ENCODE results near the gene SLC25A34. TPM values are rescaled to one million over a fixed set of nuclear protein-coding genes. Genes with fewer than 3 reads are reported as not detected.

Gene SLC25A34
- 0.33 and 0.39 TPM in 2 replicates for total RNA-seq

DNA sequence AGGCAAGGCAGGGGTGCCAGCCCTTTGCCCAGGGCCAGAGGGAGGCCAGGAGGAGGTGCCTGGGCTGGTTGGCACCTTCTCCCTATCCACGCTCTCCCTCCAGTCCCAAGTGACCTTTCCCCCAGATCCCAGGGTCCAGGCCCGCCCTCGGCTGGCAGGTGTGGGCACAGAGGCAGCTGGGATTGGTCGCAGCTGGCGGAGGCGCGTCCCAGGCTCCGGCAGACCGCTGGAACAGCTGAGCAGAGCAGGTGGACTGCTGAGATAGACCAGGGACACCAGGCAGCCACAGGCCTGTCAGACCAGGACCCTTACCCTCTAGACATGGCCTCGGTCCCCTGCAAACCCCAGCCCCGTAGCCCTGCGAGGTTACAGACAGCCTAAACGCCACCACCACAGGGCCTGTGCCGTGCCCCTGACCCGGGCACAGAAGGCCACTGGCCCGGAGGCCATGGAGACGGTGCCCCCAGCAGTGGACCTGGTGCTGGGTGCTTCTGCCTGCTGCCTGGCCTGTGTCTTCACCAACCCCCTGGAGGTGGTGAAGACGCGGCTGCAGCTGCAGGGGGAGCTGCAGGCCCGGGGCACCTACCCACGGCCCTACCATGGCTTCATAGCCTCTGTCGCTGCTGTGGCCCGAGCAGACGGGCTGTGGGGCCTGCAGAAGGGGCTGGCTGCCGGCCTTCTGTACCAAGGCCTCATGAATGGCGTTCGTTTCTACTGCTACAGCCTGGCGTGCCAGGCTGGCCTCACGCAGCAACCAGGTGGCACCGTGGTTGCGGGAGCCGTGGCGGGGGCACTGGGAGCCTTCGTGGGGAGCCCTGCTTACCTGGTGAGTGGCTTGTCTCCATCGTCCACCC, at the start of gene SLC25A34:
Gene SLC25A34 (plus strand): TSS at position 221 of the 854 bp plus-strand sequence. CDS start 228 bp downstream, at position 449.

DNA sequence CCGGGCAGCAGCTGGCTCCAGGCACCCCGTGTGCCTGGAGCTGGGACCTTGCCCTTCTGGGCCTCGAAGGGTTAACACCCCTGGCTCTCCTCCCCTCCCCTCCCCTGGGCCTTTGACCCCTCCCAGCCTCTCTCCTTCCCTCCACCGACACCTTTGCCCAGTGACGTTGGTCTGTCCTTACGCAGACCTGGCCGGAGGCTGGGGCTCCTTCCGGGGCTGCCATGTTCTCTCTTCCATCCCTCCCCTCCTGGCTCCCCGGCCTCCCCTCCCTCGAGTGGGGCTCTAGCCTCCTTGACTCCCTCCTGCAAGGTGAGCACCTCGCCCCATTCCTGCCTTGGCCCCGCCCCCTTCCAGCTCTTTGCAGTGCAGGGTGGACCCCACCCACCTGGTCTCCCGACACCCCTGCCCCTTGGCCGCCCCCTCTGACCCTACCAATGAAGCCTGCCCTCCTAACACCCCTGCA, 6.3 kb downstream of the SLC25A34 start, which contains the start of gene TMEM82:
Gene TMEM82 (plus strand): TSS at position 161 of the 463 bp plus-strand sequence. CDS start 61 bp downstream, at position 222.

DNA sequence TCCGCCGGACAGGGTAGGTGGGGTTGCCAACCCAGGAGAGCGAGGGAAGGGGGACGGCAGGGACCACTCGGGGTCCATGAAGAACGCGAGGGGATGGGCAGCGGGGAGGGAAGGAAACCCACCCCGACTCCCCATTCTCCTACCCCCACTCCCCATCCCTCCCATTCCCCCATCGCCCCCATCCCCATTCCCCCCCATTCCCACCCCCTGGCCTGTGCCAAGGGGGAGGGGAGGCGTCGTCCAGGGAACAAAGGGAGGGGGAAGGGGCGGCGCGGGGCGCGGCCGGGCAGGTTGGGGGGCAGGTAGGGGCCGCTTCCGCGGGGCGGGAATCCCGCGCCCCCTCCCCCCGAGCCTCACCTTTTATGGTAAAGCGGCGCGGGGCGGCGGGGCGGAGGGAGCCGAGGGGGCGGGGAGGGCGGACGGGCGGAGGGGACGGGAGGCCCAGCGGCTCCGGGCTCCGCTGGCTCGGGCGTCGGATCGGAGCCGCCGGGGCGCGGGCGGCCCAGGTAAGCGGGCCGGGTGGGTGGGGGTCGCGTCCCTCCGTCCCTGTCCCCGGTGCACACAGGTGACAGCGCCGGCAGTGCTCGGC, 22.4 kb downstream of the SLC25A34 start, which contains the start of gene FBLIM1:
Gene FBLIM1 (plus strand): TSS at position 453 of the 589 bp plus-strand sequence. CDS start 6,189 bp downstream, outside the sequence.

Other genes starting within 250 kb of the SLC25A34 start
- 7.1 and 9.7 TPM in 2 replicates for gene CASP9, start 212.0 kb upstream of the SLC25A34 start, total RNA-seq
- 17.7 and 22.8 TPM in 2 replicates for gene DNAJC16, start 209.4 kb upstream of the SLC25A34 start, total RNA-seq
- gene AGMAT, start 151.2 kb upstream of the SLC25A34 start, total RNA-seq, result 0.33 TPM in 1 of 2 replicates, not detected in the other
- gene DDI2, start 118.8 kb upstream of the SLC25A34 start, total RNA-seq, result 20.8 and 32.2 TPM in 2 replicates
- 45.0 and 55.4 TPM in 2 replicates for gene PLEKHM2, start 51.9 kb upstream of the SLC25A34 start, total RNA-seq
- not detected in 2 replicates for gene TMEM82, start 6.2 kb downstream of the SLC25A34 start, total RNA-seq
- 244 and 373 TPM in 2 replicates for gene FBLIM1, start 22.5 kb downstream of the SLC25A34 start, total RNA-seq
- gene UQCRHL, start 71.4 kb downstream of the SLC25A34 start, total RNA-seq, result 0.65 and 2.7 TPM in 2 replicates
- 25.1 and 26.1 TPM in 2 replicates for gene SPEN, start 111.4 kb downstream of the SLC25A34 start, total RNA-seq
- 28.1 and 31.8 TPM in 2 replicates for gene ZBTB17, start 239.8 kb downstream of the SLC25A34 start, total RNA-seq